ENCODE results near the gene SLC22A2.

- TF ChIP-seq, protein P1, sequence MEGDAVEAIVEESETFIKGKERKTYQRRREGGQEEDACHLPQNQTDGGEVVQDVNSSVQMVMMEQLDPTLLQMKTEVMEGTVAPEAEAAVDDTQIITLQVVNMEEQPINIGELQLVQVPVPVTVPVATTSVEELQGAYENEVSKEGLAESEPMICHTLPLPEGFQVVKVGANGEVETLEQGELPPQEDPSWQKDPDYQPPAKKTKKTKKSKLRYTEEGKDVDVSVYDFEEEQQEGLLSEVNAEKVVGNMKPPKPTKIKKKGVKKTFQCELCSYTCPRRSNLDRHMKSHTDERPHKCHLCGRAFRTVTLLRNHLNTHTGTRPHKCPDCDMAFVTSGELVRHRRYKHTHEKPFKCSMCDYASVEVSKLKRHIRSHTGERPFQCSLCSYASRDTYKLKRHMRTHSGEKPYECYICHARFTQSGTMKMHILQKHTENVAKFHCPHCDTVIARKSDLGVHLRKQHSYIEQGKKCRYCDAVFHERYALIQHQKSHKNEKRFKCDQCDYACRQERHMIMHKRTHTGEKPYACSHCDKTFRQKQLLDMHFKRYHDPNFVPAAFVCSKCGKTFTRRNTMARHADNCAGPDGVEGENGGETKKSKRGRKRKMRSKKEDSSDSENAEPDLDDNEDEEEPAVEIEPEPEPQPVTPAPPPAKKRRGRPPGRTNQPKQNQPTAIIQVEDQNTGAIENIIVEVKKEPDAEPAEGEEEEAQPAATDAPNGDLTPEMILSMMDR (IDR thresholded peaks at IDR 0.05) = no peak
- TF ChIP-seq ZFX (IDR thresholded peaks at IDR 0.05; ENCODE audit: borderline replicate concordance) = no peak
Observed at GRCh38 chr6:160226118-160226591, 32.5 kb downstream of the SLC22A2 start.
